ENCODE measurements around the gene CEBPA. TPM values are rescaled to one million over a fixed set of nuclear protein-coding genes. Genes with fewer than 3 reads are reported as not detected.

Gene CEBPA
- total RNA-seq, 6 experiments from 2014 or later = 53.9 to 163 (median 119) TPM

GRCh38 chr19:33282036-33282671, 20.2 kb downstream of the CEBPA start:
- Histone ChIP-seq H3K27me3 (no peaks in the 10 kb centered on the region), H3K36me3 (no peaks in the 10 kb centered on the region), H3K27ac (no peak overlapping the region), H3K4me3 (no peak overlapping the region), H3K4me1 (peaks cover 0 to 61% (median 26%) of the 10 kb centered on the region in 4 donors), H3K9me3 (no peaks in the 10 kb centered on the region)
- intact Hi-C loops (cut with DNase I) = no loop called here
- DNase-seq (peak in 2 of 3 donors; percentile 62 to 68), ATAC-seq (no peak)
- TF ChIP-seq CTCF (IDR thresholded peaks at IDR 0.05) (no peak), POLR2A (IDR thresholded peaks at IDR 0.05) (no peak)
- WGBS (ENCODE audit: insufficient coverage, low coverage, low lambda C conversion rate, missing lambda C conversion rate) = 51% methylated on average over 8 of the region's 14 CpGs

- DNase-seq (peak in 1 of 3 donors; percentile 18), ATAC-seq (no peak)
- H3K36me3 ChIP-seq = no peaks in the 10 kb centered on the region
- no peak overlapping the region for H3K27ac ChIP-seq
- TF ChIP-seq CTCF (IDR thresholded peaks at IDR 0.05) = no peak
- no peak for TF ChIP-seq POLR2A (IDR thresholded peaks at IDR 0.05)
- 86% methylated on average over 5 of the region's 22 CpGs for WGBS (ENCODE audit: insufficient coverage, low coverage, low lambda C conversion rate, missing lambda C conversion rate)
- intact Hi-C loops (cut with DNase I) = no loop called here
- peaks cover 0 to 60% (median 26%) of the 10 kb centered on the region in 4 donors for H3K4me1 ChIP-seq
- H3K4me3 ChIP-seq = no peak overlapping the region
- no peaks in the 10 kb centered on the region for H3K9me3 ChIP-seq
- H3K27me3 ChIP-seq = no peaks in the 10 kb centered on the region
These were observed 20.9 kb downstream of the CEBPA start for GRCh38 chr19:33281296-33281926.

- no peak overlapping the region for H3K4me3 ChIP-seq
- intact Hi-C loops (cut with DNase I) = no loop called here
- no peaks in the 10 kb centered on the region for H3K27me3 ChIP-seq
- H3K27ac ChIP-seq = peak overlapping the region in 1 of 3 donors; percentile 94
- H3K4me1 ChIP-seq = peaks cover 0 to 60% (median 24%) of the 10 kb centered on the region in 4 donors
- ATAC-seq (no peak), DNase-seq (peak in 1 of 3 donors; percentile 60)
- 47% methylated on average over 2 of the region's 8 CpGs for WGBS (ENCODE audit: insufficient coverage, low coverage, low lambda C conversion rate, missing lambda C conversion rate)
- no peaks in the 10 kb centered on the region for H3K36me3 ChIP-seq
- no peaks in the 10 kb centered on the region for H3K9me3 ChIP-seq
- TF ChIP-seq POLR2A (IDR thresholded peaks at IDR 0.05) (no peak), CTCF (IDR thresholded peaks at IDR 0.05) (no peak)
These were observed 21.9 kb downstream of the CEBPA start for GRCh38 chr19:33280351-33280921.

GRCh38 chr19:33279430-33280350, 22.6 kb downstream of the CEBPA start:
- Histone ChIP-seq H3K36me3 (no peaks in the 10 kb centered on the region), H3K27ac (peak overlapping the region; percentile 22 to 94 (median 36)), H3K27me3 (no peaks in the 10 kb centered on the region), H3K9me3 (no peaks in the 10 kb centered on the region), H3K4me3 (no peak overlapping the region), H3K4me1 (peaks cover 0 to 60% (median 26%) of the 10 kb centered on the region in 4 donors)
- peak in 3 of 4 donors; percentile 10 to 14 (median 11) for ATAC-seq
- peak in 1 of 3 donors; percentile 76 for DNase-seq
- TF ChIP-seq POLR2A (IDR thresholded peaks at IDR 0.05) (no peak), CTCF (IDR thresholded peaks at IDR 0.05) (no peak)
- intact Hi-C loops (cut with DNase I) = no loop called here
- WGBS (ENCODE audit: insufficient coverage, low coverage, low lambda C conversion rate, missing lambda C conversion rate) = 20% methylated on average over 2 of the region's 17 CpGs
